Measurements from ENCODE around the gene WASF1. TPM values are rescaled to one million over a fixed set of nuclear protein-coding genes. Genes with fewer than 3 reads are reported as not detected.

The WASF1 gene
- polyA plus RNA-seq (ENCODE audit: insufficient read length) = 8.1 TPM

GRCh38 chr6:110179406-110180227, at the start of gene WASF1:
Gene WASF1, minus strand, starts transcription at chr6:110179670. Its CDS starts 52,069 bp downstream, at chr6:110127601.
- DNase-seq (ENCODE audit: low read depth) = peak; percentile 91

GRCh38 chr6:110226261-110226660, 46.8 kb upstream of the WASF1 start:
- no peak for DNase-seq (ENCODE audit: low read depth)

GRCh38 chr6:110221738-110222137, 42.3 kb upstream of the WASF1 start:
- DNase-seq (ENCODE audit: low read depth) = no peak

GRCh38 chr6:110217266-110217665, 37.8 kb upstream of the WASF1 start:
- DNase-seq (ENCODE audit: low read depth) = no peak

- no peak for DNase-seq (ENCODE audit: low read depth)
Measured at GRCh38 chr6:110216140-110216539, 36.7 kb upstream of the WASF1 start.

GRCh38 chr6:110214338-110214737, 34.9 kb upstream of the WASF1 start:
- no peak for DNase-seq (ENCODE audit: low read depth)

- DNase-seq (ENCODE audit: low read depth) = no peak
Measured at GRCh38 chr6:110211753-110212152, 32.3 kb upstream of the WASF1 start.

- no peak for DNase-seq (ENCODE audit: low read depth)
Measured at GRCh38 chr6:110207652-110208051, 28.2 kb upstream of the WASF1 start.

- no peak for DNase-seq (ENCODE audit: low read depth)
Measured at GRCh38 chr6:110201151-110201884, 21.8 kb upstream of the WASF1 start.

- no peak for DNase-seq (ENCODE audit: low read depth)
Measured at GRCh38 chr6:110198561-110198960, 19.1 kb upstream of the WASF1 start.

GRCh38 chr6:110196874-110197273, 17.4 kb upstream of the WASF1 start:
- no peak for DNase-seq (ENCODE audit: low read depth)

- no peak for DNase-seq (ENCODE audit: low read depth)
Measured at GRCh38 chr6:110195639-110196038, 16.2 kb upstream of the WASF1 start.

GRCh38 chr6:110191477-110191876, 12.0 kb upstream of the WASF1 start:
- DNase-seq (ENCODE audit: low read depth) = no peak

GRCh38 chr6:110190726-110191125, 11.3 kb upstream of the WASF1 start:
- DNase-seq (ENCODE audit: low read depth) = no peak

GRCh38 chr6:110188791-110189190, 9.3 kb upstream of the WASF1 start:
- DNase-seq (ENCODE audit: low read depth) = no peak

GRCh38 chr6:110185879-110186278, 6.4 kb upstream of the WASF1 start:
- no peak for DNase-seq (ENCODE audit: low read depth)

- no peak for DNase-seq (ENCODE audit: low read depth)
Measured at GRCh38 chr6:110183292-110183885, 3.9 kb upstream of the WASF1 start.

GRCh38 chr6:110181131-110182030, 1.9 kb upstream of the WASF1 start:
- DNase-seq (ENCODE audit: low read depth) = no peak

GRCh38 chr6:110180228-110181008, 948 bp upstream of the WASF1 start, which contains the start of gene CDC40:
Gene CDC40, plus strand, starts transcription at chr6:110180427. Its CDS starts 18 bp downstream, at chr6:110180445.
- DNase-seq (ENCODE audit: low read depth) = no peak

GRCh38 chr6:110178626-110179405, 654 bp downstream of the WASF1 start:
- DNase-seq (ENCODE audit: low read depth) = peak; percentile 25

Data from forelimb muscle (tissue), 1 donor.